Spleen (tissue), 7 donors: Measurements from ENCODE around the gene DAAM2.

Experiments used
- POLR2A ChIP-seq, 3 donors: fragments of 450-650 bp; IDR thresholded peaks; one replicate each; pipeline ENCODE4 v1.5.1; 2017; ENCODE audit warnings: antibody characterized with exemption in 3 of 3, mild to moderate bottlenecking in 1 of 3
- POLR2AphosphoS5 ChIP-seq, 3 donors: sonication (generic); formaldehyde crosslinking; IDR thresholded peaks; one replicate each; pipeline ENCODE4 v1.5.1; 2017; ENCODE audit warnings: antibody characterized with exemption in 3 of 3
- TF ChIP-seq, protein P1 (sequence below), 11 experiments: fragments of 200-600 bp in 7 of 11; fragments of 450-650 bp in 4 of 11; sonication (generic) in 4 of 11; IDR thresholded peaks in 8 of 11; conservative IDR thresholded peaks in 3 of 11; 1 replicate in 7 of 11; 2 replicates in 4 of 11; pipeline versions ENCODE4 v1.4.0 to v1.8.0; 2016 to 2021; ENCODE audit warnings: antibody characterized with exemption in 11 of 11, inconsistent platforms in 4 of 11, mild to moderate bottlenecking in 1 of 11
- donor health status: DM: no; HTN: no; CAD: no; lungs with moderate emphysema.
- donor health status: DM: no; HTN: no; CAD: no.
- donor health status: DM: no; HTN: no; CAD: no.

DNA sequence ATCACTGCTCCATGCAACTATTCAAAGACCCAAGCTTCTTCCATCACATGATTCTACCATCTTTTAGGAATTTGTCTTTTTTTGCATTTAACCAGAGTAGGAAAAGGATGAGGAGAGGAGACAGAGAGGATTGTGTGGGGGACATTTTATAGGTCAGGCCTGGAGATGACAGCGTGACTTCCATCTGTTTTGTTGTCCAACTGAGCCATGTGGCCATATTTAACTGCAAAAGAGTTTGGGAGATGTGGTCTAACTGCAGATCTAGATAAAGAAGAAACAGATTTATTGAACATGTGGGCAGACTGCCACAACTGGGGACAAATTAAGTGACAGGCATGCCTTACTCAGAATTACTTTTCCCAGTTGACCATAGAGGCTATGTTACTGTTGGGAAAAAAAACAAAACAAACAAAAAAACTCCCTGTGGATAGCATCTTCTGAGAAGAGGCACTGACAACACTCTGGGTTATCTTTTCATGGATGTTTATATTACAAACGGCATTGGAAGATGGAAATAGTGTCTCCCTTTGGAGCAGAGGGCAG is 161.0 kb downstream of the DAAM2 start:
- TF ChIP-seq, protein P1, sequence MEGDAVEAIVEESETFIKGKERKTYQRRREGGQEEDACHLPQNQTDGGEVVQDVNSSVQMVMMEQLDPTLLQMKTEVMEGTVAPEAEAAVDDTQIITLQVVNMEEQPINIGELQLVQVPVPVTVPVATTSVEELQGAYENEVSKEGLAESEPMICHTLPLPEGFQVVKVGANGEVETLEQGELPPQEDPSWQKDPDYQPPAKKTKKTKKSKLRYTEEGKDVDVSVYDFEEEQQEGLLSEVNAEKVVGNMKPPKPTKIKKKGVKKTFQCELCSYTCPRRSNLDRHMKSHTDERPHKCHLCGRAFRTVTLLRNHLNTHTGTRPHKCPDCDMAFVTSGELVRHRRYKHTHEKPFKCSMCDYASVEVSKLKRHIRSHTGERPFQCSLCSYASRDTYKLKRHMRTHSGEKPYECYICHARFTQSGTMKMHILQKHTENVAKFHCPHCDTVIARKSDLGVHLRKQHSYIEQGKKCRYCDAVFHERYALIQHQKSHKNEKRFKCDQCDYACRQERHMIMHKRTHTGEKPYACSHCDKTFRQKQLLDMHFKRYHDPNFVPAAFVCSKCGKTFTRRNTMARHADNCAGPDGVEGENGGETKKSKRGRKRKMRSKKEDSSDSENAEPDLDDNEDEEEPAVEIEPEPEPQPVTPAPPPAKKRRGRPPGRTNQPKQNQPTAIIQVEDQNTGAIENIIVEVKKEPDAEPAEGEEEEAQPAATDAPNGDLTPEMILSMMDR (IDR thresholded peaks at IDR 0.05 in 8 of 11, conservative IDR thresholded peaks at IDR 0.05 in 3 of 11), result no peak
- TF ChIP-seq POLR2A (IDR thresholded peaks at IDR 0.05), result no peak
- TF ChIP-seq POLR2AphosphoS5 (IDR thresholded peaks at IDR 0.05), result no peak
